Small intestine (tissue), 7 donors: ENCODE data around the gene CBFA2T3. TPM values are rescaled to one million over a fixed set of nuclear protein-coding genes. Genes with fewer than 3 reads are reported as not detected.

Experiments used
- DNase-seq, 2 donors: peaks; one replicate each; pipeline versions ENCODE4 v3.0.0 to v3.0.0-alpha.2; 2013
- FAIRE-seq: peaks from 2 replicates; lab custom pipeline; 2012; peaks lifted over from hg19 to GRCh38; lab: Jason Lieb, UNC
- H3K27ac ChIP-seq, 3 donors: one replicate each; pipeline ENCODE4 v1.5.1; 2013; ENCODE audit warnings: low read length in 2 of 3, mild to moderate bottlenecking in 2 of 3, control low read depth in 1 of 3, inconsistent platforms in 1 of 3, low read depth in 1 of 3, moderate library complexity in 1 of 3
- H3K27me3 ChIP-seq, 3 donors: one replicate each; pipeline ENCODE4 v1.6.1; 2013; ENCODE audit warnings: low read length in 3 of 3, inconsistent platforms in 1 of 3; ENCODE audit not compliant: control insufficient read depth in 3 of 3, insufficient read depth in 3 of 3
- H3K36me3 ChIP-seq, 3 donors: one replicate each; pipeline ENCODE4 v1.6.1; 2013; ENCODE audit warnings: low read length in 3 of 3, inconsistent platforms in 1 of 3, low read depth in 1 of 3, mild to moderate bottlenecking in 1 of 3, moderate library complexity in 1 of 3; ENCODE audit not compliant: control insufficient read depth in 3 of 3, insufficient read depth in 2 of 3
- H3K4me1 ChIP-seq, 3 donors: one replicate each; pipeline ENCODE4 v1.6.1; 2013; ENCODE audit warnings: low read length in 2 of 3, inconsistent platforms in 1 of 3, low read depth in 1 of 3, mild to moderate bottlenecking in 1 of 3, moderate library complexity in 1 of 3; ENCODE audit not compliant: control insufficient read depth in 3 of 3, insufficient read depth in 2 of 3
- H3K4me3 ChIP-seq, 3 donors: one replicate each; pipeline ENCODE4 v1.5.1; 2013; ENCODE audit warnings: low read length in 3 of 3, control low read depth in 1 of 3, inconsistent platforms in 1 of 3, low read depth in 1 of 3, mild to moderate bottlenecking in 1 of 3, moderate library complexity in 1 of 3
- H3K9me3 ChIP-seq, 2 donors: one replicate each; pipeline ENCODE4 v1.6.1; 2013; ENCODE audit warnings: low read depth in 1 of 2, low read length in 1 of 2; ENCODE audit not compliant: control insufficient read depth in 2 of 2, insufficient read depth in 1 of 2
- WGBS, 3 donors: extraction: QIAGEN DNeasy Blood & Tissue Kit; methylation state at CpG; one replicate each; pipeline ENCODE4 v1.1.7; 2013; 5-methylcytosine and 5-hydroxymethylcytosine counted together
- polyA plus RNA-seq, 4 donors: library from polyadenylated mRNA; stranded (reverse) in 3 of 4; unstranded in 1 of 4; fragments of 200-250 nt in 3 of 4; fragments of 120-200 nt in 1 of 4; gene quantifications; one replicate each; pipeline versions ENCODE4 v1.2.1 to v1.2.3, GENCODE V29; 2013
- donor health status: healthy with polysubstance abuse.
- donor health status: control.
- donor health status: control.
- donor health status: Bipolar disorder and iron deficiency.
- donor health status: healthy.

The CBFA2T3 gene
- polyA plus RNA-seq, 4 donors: 1.4 to 8.4 (median 4.1) TPM

DNA sequence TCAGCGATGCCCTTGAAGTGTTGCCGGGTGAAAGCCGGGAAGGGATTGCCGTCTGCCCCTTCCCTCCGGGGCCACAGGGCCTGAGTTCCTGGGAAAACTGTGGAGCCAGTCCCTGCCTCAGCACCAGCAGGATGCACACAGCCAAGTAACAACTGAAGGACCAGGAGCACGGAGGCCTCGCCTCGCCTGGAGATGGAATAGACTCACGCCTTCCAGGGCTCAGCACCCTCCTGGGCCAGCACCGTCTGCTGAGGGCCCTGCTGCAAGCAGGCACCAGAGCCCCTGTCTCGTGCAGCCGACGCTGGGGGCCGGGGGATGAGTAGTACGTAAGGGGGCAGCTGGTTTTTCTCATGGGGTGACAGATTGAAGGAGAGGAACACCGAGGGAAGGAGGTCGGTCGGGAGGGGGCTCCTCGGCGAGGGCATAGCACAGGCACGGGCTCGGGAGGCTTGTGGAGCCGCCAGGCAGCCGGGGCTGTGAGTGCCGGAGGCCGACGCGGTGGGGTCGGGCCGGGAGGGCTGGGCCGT lies 6.4 kb downstream of the CBFA2T3 start:
- no peaks in the 10 kb centered on the region for H3K36me3 ChIP-seq
- no peak for FAIRE-seq
- H3K27ac ChIP-seq: no peak overlapping the region
- WGBS, 3 donors: 63 to 75% (median 73%) methylated on average over 31 of the region's 31 CpGs
- H3K4me1 ChIP-seq: no peaks in the 10 kb centered on the region
- DNase-seq: no peak
- peaks cover 0 to 17% (median under 1%) of the 10 kb centered on the region in 3 donors for H3K27me3 ChIP-seq
- no peaks in the 10 kb centered on the region for H3K9me3 ChIP-seq
- no peak overlapping the region for H3K4me3 ChIP-seq

DNA sequence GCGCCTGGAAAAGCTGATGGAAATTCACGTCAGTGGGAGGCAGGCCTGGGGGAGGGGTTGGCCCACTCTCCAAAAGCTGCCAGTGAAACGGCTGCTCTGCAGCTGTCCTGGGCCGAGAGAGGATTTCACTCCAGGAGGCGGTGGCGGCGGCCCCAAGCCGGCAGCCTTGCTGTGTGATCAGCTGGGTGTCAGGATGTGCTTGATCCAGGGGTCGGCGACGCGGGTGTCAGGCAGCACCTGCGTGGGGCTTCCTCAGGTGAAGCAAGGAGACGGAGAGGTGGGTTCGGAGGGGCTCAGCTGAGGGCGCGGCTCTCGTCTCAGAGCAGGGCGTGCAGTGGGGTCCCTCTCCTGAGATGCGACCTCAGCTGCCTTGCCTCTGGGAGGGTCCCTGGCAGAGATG lies 7.0 kb downstream of the CBFA2T3 start:
- Histone ChIP-seq H3K27ac (no peak overlapping the region), H3K4me3 (no peak overlapping the region), H3K27me3 (peaks cover 0 to 17% (median 0%) of the 10 kb centered on the region in 3 donors), H3K4me1 (no peaks in the 10 kb centered on the region), H3K9me3 (no peaks in the 10 kb centered on the region), H3K36me3 (no peaks in the 10 kb centered on the region)
- no peak for DNase-seq
- WGBS, 3 donors: 76 to 77% (median 77%) methylated on average over 16 to 20 of the region's 20 CpGs
- FAIRE-seq: no peak

DNA sequence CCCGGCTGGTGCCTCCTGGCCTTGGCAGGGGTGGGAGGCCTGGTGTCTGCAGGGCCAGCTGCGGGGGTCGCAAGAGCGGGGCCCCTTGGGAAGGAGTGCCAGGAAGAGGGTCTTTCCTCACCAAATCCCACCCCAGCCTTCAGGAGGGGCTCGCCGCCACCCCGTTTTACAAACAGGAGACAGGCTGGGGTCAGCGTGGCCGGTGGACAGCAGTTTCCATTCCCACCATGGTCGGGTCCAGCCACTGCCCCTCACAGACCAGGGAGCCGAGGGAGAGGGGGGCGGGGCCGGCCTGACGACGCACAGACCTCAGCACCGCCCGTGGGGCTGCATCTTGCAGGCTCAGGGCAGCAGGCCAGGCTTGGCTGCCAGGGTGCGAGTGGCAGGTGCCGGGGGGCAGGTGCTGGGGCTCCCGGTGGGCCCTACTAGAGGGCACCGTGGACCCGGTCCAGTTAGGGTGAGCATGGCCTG lies 7.6 kb downstream of the CBFA2T3 start:
- WGBS, 3 donors: 50 to 59% (median 51%) methylated on average over 18 to 22 of the region's 22 CpGs
- H3K9me3 ChIP-seq: no peaks in the 10 kb centered on the region
- H3K27ac ChIP-seq: no peak overlapping the region
- peaks cover 0 to 17% (median 0%) of the 10 kb centered on the region in 3 donors for H3K27me3 ChIP-seq
- H3K36me3 ChIP-seq: no peaks in the 10 kb centered on the region
- FAIRE-seq (no peak), DNase-seq (no peak)
- H3K4me3 ChIP-seq: no peak overlapping the region
- H3K4me1 ChIP-seq: no peaks in the 10 kb centered on the region

- WGBS, 3 donors: 70 to 74% (median 72%) methylated on average over 30 to 31 of the region's 31 CpGs
- no peaks in the 10 kb centered on the region for H3K36me3 ChIP-seq
- no peak overlapping the region for H3K4me3 ChIP-seq
- H3K27me3 ChIP-seq: peaks cover 0 to 17% (median 0%) of the 10 kb centered on the region in 3 donors
- no peaks in the 10 kb centered on the region for H3K9me3 ChIP-seq
- no peak for DNase-seq
- H3K27ac ChIP-seq: peak overlapping the region in 1 of 3 donors; percentile 33
- H3K4me1 ChIP-seq: no peaks in the 10 kb centered on the region
- FAIRE-seq: no peak
These were observed 8.3 kb downstream of the CBFA2T3 start for GRCh38 chr16:88968589-88969280.

- DNase-seq (no peak), FAIRE-seq (no peak)
- 34 to 42% (median 34%) methylated on average over 25 to 29 of the region's 29 CpGs for WGBS, 3 donors
- H3K36me3 ChIP-seq: no peaks in the 10 kb centered on the region
- peaks cover 0 to under 1% of the 10 kb centered on the region in 2 donors for H3K9me3 ChIP-seq
- H3K27ac ChIP-seq: peak overlapping the region in 1 of 3 donors; percentile 33
- H3K4me1 ChIP-seq: no peaks in the 10 kb centered on the region
- H3K4me3 ChIP-seq: no peak overlapping the region
- H3K27me3 ChIP-seq: peaks cover 0 to 12% (median 0%) of the 10 kb centered on the region in 3 donors
These were observed 9.0 kb downstream of the CBFA2T3 start for GRCh38 chr16:88967830-88968588.

DNA sequence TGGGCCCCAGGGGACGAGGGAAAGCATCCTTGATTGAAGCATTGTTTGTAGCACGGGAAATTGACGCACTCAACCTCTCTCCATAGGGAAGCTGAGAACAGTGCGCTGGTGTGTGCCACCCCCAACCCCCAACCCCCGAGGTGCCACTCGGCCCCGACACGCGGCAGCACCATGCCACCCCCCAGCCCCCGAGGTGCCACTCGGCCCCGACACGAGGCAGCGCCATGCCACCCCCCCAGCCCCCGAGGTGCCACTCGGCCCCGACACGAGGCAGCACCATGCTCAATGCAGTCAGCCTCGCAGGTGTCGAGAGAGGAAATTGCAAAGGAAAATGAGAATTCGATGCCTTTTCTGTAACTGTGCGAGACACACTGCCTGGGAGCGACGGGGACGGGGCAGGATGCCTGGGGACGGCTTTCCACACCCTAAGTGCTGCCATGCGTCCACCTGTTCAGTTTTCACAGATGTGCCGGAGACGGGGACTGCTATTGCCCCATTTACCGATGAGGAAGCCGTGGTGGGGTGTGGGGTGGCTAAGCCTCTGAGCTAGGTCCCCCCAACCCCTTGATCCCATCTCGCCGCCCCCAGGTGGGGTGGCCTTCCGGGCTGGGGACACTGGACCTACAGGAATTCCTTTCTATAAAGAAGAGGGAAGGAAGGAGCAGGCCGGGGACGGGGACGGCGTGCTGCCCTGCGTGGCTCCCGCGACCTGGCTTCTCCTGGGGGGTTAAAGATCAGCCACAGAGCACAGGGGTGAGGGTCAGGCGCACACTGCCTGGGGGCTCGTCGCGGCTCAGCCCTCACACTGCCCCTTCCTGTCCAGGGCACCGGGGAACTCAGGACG lies 9.8 kb downstream of the CBFA2T3 start:
- DNase-seq: no peak
- FAIRE-seq: no peak
- no peaks in the 10 kb centered on the region for H3K4me1 ChIP-seq
- H3K27ac ChIP-seq: peak overlapping the region in 1 of 3 donors; percentile 1
- H3K4me3 ChIP-seq: no peak overlapping the region
- peaks cover 0 to 3% of the 10 kb centered on the region in 2 donors for H3K9me3 ChIP-seq
- H3K27me3 ChIP-seq: peaks cover 0 to 7% (median 0%) of the 10 kb centered on the region in 3 donors
- WGBS, 3 donors: 63 to 74% (median 69%) methylated on average over 42 to 47 of the region's 47 CpGs
- H3K36me3 ChIP-seq: no peaks in the 10 kb centered on the region

DNA sequence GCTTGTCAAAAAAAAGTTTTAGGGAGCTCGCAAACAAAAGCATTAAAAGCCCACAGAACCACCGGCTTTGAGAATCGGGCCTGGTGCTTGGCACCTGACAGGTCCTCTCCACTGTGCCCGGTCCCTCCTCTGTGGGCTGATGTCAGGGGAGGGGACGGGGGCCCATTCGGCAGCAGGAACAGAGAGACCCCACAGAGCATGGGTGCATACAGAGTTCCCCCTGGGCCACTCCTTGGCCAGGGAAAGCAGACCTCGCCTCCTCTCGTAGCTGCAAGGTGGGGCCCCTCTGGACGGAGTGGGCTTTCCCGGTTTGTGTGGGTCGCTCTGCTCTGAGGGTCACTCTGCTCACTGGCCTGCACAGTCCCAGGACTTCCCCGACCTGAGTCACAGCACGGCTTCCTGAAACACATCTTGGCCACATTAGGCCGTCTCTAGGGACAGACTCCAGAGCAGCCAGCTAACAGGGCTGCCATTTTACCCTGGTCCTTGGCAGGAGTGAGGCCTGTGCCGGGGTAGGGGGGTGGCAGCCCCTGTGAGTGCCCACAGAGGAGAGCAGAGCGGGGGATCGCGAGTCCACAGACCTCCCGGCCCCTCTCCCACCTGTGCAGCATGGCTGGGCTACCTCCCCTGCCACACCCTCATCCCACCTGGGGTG lies 11.1 kb downstream of the CBFA2T3 start:
- Histone ChIP-seq H3K36me3 (no peaks in the 10 kb centered on the region), H3K9me3 (peaks cover 0 to 3% of the 10 kb centered on the region in 2 donors), H3K27ac (no peak overlapping the region), H3K27me3 (peaks cover 0 to 5% (median 0%) of the 10 kb centered on the region in 3 donors), H3K4me3 (no peak overlapping the region), H3K4me1 (no peaks in the 10 kb centered on the region)
- WGBS, 3 donors: 85 to 88% (median 87%) methylated on average over 19 of the region's 19 CpGs
- FAIRE-seq: no peak
- DNase-seq: no peak
